Measurements from ENCODE around the gene TNNC2.
A peak's percentile ranks its signal among the peaks of the same experiment; 100 is the strongest.
"Not testable (repeated sequence)": the region's sequence is repeated elsewhere in the genome, so short reads cannot be mapped to it uniquely, and the experiment has no call there.

Gene TNNC2

GRCh38 chr20:45810191-45810970 lies 16.7 kb downstream of the TNNC2 start:
- DNase-seq (ENCODE audit: low spot score): no peak
- no peak for TF ChIP-seq CTCF (IDR thresholded peaks at IDR 0.05; ENCODE audit: extremely low read depth, missing control alignments)

GRCh38 chr20:45801851-45802250 lies 25.3 kb downstream of the TNNC2 start:
- DNase-seq (ENCODE audit: low spot score): no peak
- TF ChIP-seq CTCF (IDR thresholded peaks at IDR 0.05; ENCODE audit: extremely low read depth, missing control alignments): no peak

- DNase-seq (ENCODE audit: low spot score): peak; percentile 78
- TF ChIP-seq CTCF (IDR thresholded peaks at IDR 0.05; ENCODE audit: extremely low read depth, missing control alignments): peak; percentile 62
Measured at GRCh38 chr20:45798935-45799642, 28.0 kb downstream of the TNNC2 start.

GRCh38 chr20:45797955-45798354 lies 29.2 kb downstream of the TNNC2 start:
- not testable (repeated sequence) for DNase-seq (ENCODE audit: low spot score)

- DNase-seq (ENCODE audit: low spot score): not testable (repeated sequence)
Measured at GRCh38 chr20:45797510-45797909, 29.6 kb downstream of the TNNC2 start.

- no peak for DNase-seq (ENCODE audit: low spot score)
Measured at GRCh38 chr20:45796337-45797065, 30.6 kb downstream of the TNNC2 start.

GRCh38 chr20:45792317-45793118 lies 34.6 kb downstream of the TNNC2 start:
- TF ChIP-seq CTCF (IDR thresholded peaks at IDR 0.05; ENCODE audit: extremely low read depth, missing control alignments): no peak
- DNase-seq (ENCODE audit: low spot score): no peak

More at GRCh38 chr20:45796337-45797065, 30.6 kb downstream of the TNNC2 start:
- no peak for TF ChIP-seq CTCF (IDR thresholded peaks at IDR 0.05; ENCODE audit: extremely low read depth, missing control alignments)

All from GM20000 (cell line).